HCT116 (cell line): ENCODE measurements around the gene TDRD10. TPM values are rescaled to one million over a fixed set of nuclear protein-coding genes. Genes with fewer than 3 reads are reported as not detected.

Source experiments
- ATAC-seq: fragments of 200-7000 bp; cut with Tn5 transposase; 2 replicates; pipeline ENCODE4 v1.9.1; 2020; ENCODE audit warnings: mild to moderate bottlenecking, moderate library complexity
- BruUV-seq: library from RNA; stranded (reverse); fragments of 400-500 nt; replicated peaks from 2 replicates; lab custom pipeline; 2021; lab: Mats Ljungman, UMichigan
- CTCF ChIA-PET: fragments of 300-600 bp; sonication (Branson Sonifier 250); formaldehyde crosslinking; loops from one replicate; lab custom pipeline; 2021; ENCODE audit warnings: antibody characterized with exemption; lab: Charles Lee
- POLR2A ChIA-PET: fragments of 300-600, 350-600 bp; sonication (Branson Sonifier 250); formaldehyde crosslinking; loops from one replicate; lab custom pipeline; 2021; ENCODE audit warnings: antibody characterized with exemption; lab: Charles Lee
- RAD21 ChIA-PET, 2 experiments: fragments of 300-600 bp; sonication (Branson Sonifier 250); formaldehyde crosslinking; loops; one replicate each; lab custom pipeline; 2023; ENCODE audit warnings: low total read pairs in 2 of 2; ENCODE audit not compliant: uncharacterized antibody in 2 of 2, unreplicated experiment in 2 of 2, low non-redundant PET in 1 of 2; lab: Charles Lee
- DNase-seq: peaks from one replicate; pipeline ENCODE4 v3.0.0-alpha.2; 2010; ENCODE audit warnings: low read depth, low spot score
- H2AFZ ChIP-seq: fragments of 200-600 bp; shearing (Covaris generic), sonication (generic); 2 replicates; pipeline ENCODE4 v1.6.1; 2017; ENCODE audit warnings: low read depth, mixed run types, mixed read lengths, antibody characterized with exemption, low read length; ENCODE audit not compliant: poor library complexity, severe bottlenecking
- H3K27ac ChIP-seq: 2 replicates; pipeline ENCODE4 v1.5.1; 2012; ENCODE audit warnings: low read depth, low read length
- H3K27me3 ChIP-seq: fragments of 200-600 bp; sonication (generic); 2 replicates; pipeline ENCODE4 v1.6.1; 2016; ENCODE audit warnings: mixed run types, low read length, mixed read lengths; ENCODE audit not compliant: insufficient read depth
- H3K36me3 ChIP-seq, 2 experiments: fragments of 200-500 bp in 1 of 2; fragments of 200-600 bp in 1 of 2; sonication (Bioruptor generic) in 1 of 2; sonication (generic) in 1 of 2; 2 replicates each; pipeline versions ENCODE4 v1.5.1 to v1.6.1; 2014 to 2016; ENCODE audit warnings: low read length in 2 of 2, inconsistent platforms in 1 of 2, mixed read lengths in 1 of 2, mixed run types in 1 of 2; ENCODE audit not compliant: insufficient read depth in 2 of 2, control insufficient read depth in 1 of 2
- H3K4me1 ChIP-seq, 2 experiments: fragments of 200-600 bp in 1 of 2; sonication (generic) in 1 of 2; 2 replicates each; pipeline versions ENCODE4 v1.5.1 to v1.6.1; 2012 to 2017; ENCODE audit warnings: low read length in 2 of 2, inconsistent platforms in 1 of 2, mild to moderate bottlenecking in 1 of 2, mixed read lengths in 1 of 2, mixed run types in 1 of 2, moderate library complexity in 1 of 2; ENCODE audit not compliant: insufficient read depth in 2 of 2, control insufficient read depth in 1 of 2
- H3K4me2 ChIP-seq: fragments of 200-600 bp; sonication (generic); 2 replicates; pipeline ENCODE4 v1.6.1; 2017; ENCODE audit warnings: mixed run types, low read length, mixed read lengths
- H3K4me3 ChIP-seq, 2 experiments: fragments of 200-600 bp in 1 of 2; sonication (generic) in 1 of 2; replicated peaks in 1 of 2; 2 replicates each; pipeline ENCODE4 v1.5.1; 2011 to 2016; ENCODE audit warnings: low read length in 2 of 2, control low read depth in 1 of 2, low read depth in 1 of 2, mild to moderate bottlenecking in 1 of 2, mixed read lengths in 1 of 2, mixed run types in 1 of 2
- H3K79me2 ChIP-seq: fragments of 200-600 bp; sonication (generic); 2 replicates; pipeline ENCODE4 v1.6.1; 2017; ENCODE audit warnings: mild to moderate bottlenecking, mixed run types, low read length, moderate library complexity, mixed read lengths; ENCODE audit not compliant: insufficient read depth
- H3K9ac ChIP-seq: fragments of 200-600 bp; sonication (generic); 2 replicates; pipeline ENCODE4 v1.6.1; 2016; ENCODE audit warnings: low read length, mixed read lengths
- H3K9me2 ChIP-seq: fragments of 200-600 bp; sonication (generic), shearing (Covaris generic); 2 replicates; pipeline ENCODE4 v1.6.1; 2017; ENCODE audit warnings: mixed run types, mild to moderate bottlenecking, moderate library complexity; ENCODE audit not compliant: insufficient read depth
- H3K9me3 ChIP-seq, 2 experiments: fragments of 200-500 bp in 1 of 2; fragments of 200-600 bp in 1 of 2; sonication (Bioruptor generic) in 1 of 2; sonication (generic) in 1 of 2; 2 replicates each; pipeline ENCODE4 v1.6.1; 2014 to 2017; ENCODE audit warnings: low read length in 2 of 2, mixed read lengths in 2 of 2, inconsistent platforms in 1 of 2, low read depth in 1 of 2, mild to moderate bottlenecking in 1 of 2, mixed run types in 1 of 2, moderate library complexity in 1 of 2; ENCODE audit not compliant: control insufficient read depth in 1 of 2, insufficient read depth in 1 of 2
- H4K20me1 ChIP-seq: fragments of 200-600 bp; sonication (generic), shearing (Covaris generic); 2 replicates; pipeline ENCODE4 v1.6.1; 2017; ENCODE audit warnings: mixed run types, mild to moderate bottlenecking, moderate library complexity; ENCODE audit not compliant: insufficient read depth
- EZH2 ChIP-seq: fragments of 200-600 bp; sonication (generic); IDR thresholded peaks from 2 replicates; pipeline ENCODE4 v1.6.1; 2017; ENCODE audit warnings: antibody characterized with exemption, mixed run types
- POLR2AphosphoS5 ChIP-seq: IDR thresholded peaks from 2 replicates; pipeline ENCODE4 v1.6.1; 2011; ENCODE audit warnings: mild to moderate bottlenecking, low read depth, low read length, moderate library complexity
- SRF ChIP-seq: IDR thresholded peaks from 2 replicates; pipeline ENCODE4 v1.6.1; 2012; ENCODE audit warnings: low read depth
- TCF7L2 ChIP-seq: IDR thresholded peaks from 2 replicates; pipeline ENCODE4 v1.7.0; 2011; ENCODE audit warnings: borderline replicate concordance, inconsistent platforms; ENCODE audit not compliant: insufficient read depth, insufficient read length; ENCODE audit errors: extremely low read depth
- intact Hi-C: fragments of 100-400 bp; cut with micrococcal nuclease; formaldehyde crosslinking; loops from 2 replicates; pipeline ENCODE4 v1.10.0; 2022
- total RNA-seq: library from RNA; stranded (reverse); gene quantifications from one replicate; pipeline ENCODE4 v1.2.1, GENCODE V29; 2021; ENCODE audit not compliant: unreplicated experiment
- TF ChIP-seq, protein P1 (sequence below): IDR thresholded peaks from 2 replicates; pipeline ENCODE4 v1.6.1; 2011; ENCODE audit warnings: mild to moderate bottlenecking, low read length, moderate library complexity; ENCODE audit not compliant: insufficient replicate concordance; ENCODE audit errors: extremely low read depth

Gene TDRD10
- total RNA-seq, 1 experiment from 2014 or later = not detected

DNA sequence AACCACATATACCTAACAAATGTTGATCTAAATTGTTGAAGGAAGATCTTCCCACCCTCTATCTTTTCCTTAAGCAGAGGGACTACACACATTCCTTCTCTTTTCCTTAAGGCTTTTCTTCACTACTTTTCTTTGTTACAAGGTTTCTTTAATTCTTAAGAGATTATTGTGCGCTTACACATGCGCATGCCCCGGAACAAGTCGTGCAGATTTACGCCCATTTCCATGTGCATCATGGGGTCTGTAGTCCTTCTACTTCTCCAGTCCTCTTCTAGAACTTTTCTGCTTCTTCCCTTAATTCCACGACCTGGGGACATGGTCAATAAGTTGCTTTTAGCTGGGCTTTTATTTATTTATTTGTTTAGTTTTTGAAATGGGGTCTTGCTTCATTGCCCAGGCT, 63.9 kb downstream of the TDRD10 start:
- H3K4me2 ChIP-seq = no peak overlapping the region
- no peaks in the 10 kb centered on the region for H3K9me3 ChIP-seq
- H3K9me2 ChIP-seq = no peaks in the 10 kb centered on the region
- no peak overlapping the region for H2AFZ ChIP-seq
- H4K20me1 ChIP-seq = no peaks in the 10 kb centered on the region
- H3K9ac ChIP-seq = no peak overlapping the region
- TF ChIP-seq EZH2 (no peak), POLR2AphosphoS5 (no peak), TCF7L2 (no peak), SRF (no peak)
- TF ChIP-seq, protein P1, sequence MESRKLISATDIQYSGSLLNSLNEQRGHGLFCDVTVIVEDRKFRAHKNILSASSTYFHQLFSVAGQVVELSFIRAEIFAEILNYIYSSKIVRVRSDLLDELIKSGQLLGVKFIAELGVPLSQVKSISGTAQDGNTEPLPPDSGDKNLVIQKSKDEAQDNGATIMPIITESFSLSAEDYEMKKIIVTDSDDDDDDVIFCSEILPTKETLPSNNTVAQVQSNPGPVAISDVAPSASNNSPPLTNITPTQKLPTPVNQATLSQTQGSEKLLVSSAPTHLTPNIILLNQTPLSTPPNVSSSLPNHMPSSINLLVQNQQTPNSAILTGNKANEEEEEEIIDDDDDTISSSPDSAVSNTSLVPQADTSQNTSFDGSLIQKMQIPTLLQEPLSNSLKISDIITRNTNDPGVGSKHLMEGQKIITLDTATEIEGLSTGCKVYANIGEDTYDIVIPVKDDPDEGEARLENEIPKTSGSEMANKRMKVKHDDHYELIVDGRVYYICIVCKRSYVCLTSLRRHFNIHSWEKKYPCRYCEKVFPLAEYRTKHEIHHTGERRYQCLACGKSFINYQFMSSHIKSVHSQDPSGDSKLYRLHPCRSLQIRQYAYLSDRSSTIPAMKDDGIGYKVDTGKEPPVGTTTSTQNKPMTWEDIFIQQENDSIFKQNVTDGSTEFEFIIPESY = no peak
- no peak overlapping the region for H3K4me3 ChIP-seq
- H3K36me3 ChIP-seq = no peaks in the 10 kb centered on the region
- intact Hi-C loops = loop anchor here (10.0 kb wide), 1 partner anchor 99 kb away; no protein-coding TSS in a partner anchor
- POLR2A ChIA-PET = no interaction called here
- peaks cover 0 to 4% of the 10 kb centered on the region in 2 experiments; a peak in 2 of 4 replicates for H3K4me1 ChIP-seq
- RAD21 ChIA-PET = no interaction called here
- ATAC-seq (no peak), DNase-seq (no peak)
- H3K27me3 ChIP-seq = peaks cover 42% of the 10 kb centered on the region
- H3K79me2 ChIP-seq = no peaks in the 10 kb centered on the region
- no peak overlapping the region for H3K27ac ChIP-seq
- CTCF ChIA-PET = no interaction called here
- BruUV-seq = no TSS peak
